Mesodermal cell (in vitro differentiated cells): Measurements from ENCODE around the gene CSTB.

ENCODE experiments used
- H3K27ac ChIP-seq: 2 replicates; pipeline ENCODE4 v1.7.0; 2013; ENCODE audit warnings: mild to moderate bottlenecking, low read depth, low read length, moderate library complexity; ENCODE audit not compliant: severe bottlenecking
- H3K36me3 ChIP-seq: 2 replicates; pipeline ENCODE4 v1.7.1; 2013; ENCODE audit warnings: mild to moderate bottlenecking, low read length, moderate library complexity; ENCODE audit not compliant: control insufficient read depth, insufficient read depth
- H3K4me1 ChIP-seq: one replicate; pipeline ENCODE4 v1.7.1; 2013; ENCODE audit warnings: mild to moderate bottlenecking, low read length; ENCODE audit not compliant: insufficient read depth, control insufficient read depth, poor library complexity, severe bottlenecking
- H3K4me3 ChIP-seq: 2 replicates; pipeline ENCODE4 v1.7.0; 2013; ENCODE audit warnings: low read length, control low read depth, mild to moderate bottlenecking; ENCODE audit not compliant: insufficient read depth, poor library complexity, severe bottlenecking; ENCODE audit errors: extremely low read depth
- H3K9me3 ChIP-seq: 2 replicates; pipeline ENCODE4 v1.7.1; 2013; ENCODE audit warnings: mild to moderate bottlenecking, low read length, moderate library complexity; ENCODE audit not compliant: control insufficient read depth
- WGBS, 2 experiments: methylation state at CpG; one replicate each; pipeline ENCODE4 v1.1.5; 2013; ENCODE audit warnings: missing lambda C conversion rate in 2 of 2; ENCODE audit not compliant: insufficient coverage in 2 of 2; 5-methylcytosine and 5-hydroxymethylcytosine counted together

The CSTB gene

GRCh38 chr21:43809853-43810504, 33.9 kb upstream of the CSTB start:
- no peaks in the 10 kb centered on the region for H3K9me3 ChIP-seq
- WGBS, 2 experiments, result 86 to 91% methylated on average over 17 to 25 of the region's 26 CpGs

DNA sequence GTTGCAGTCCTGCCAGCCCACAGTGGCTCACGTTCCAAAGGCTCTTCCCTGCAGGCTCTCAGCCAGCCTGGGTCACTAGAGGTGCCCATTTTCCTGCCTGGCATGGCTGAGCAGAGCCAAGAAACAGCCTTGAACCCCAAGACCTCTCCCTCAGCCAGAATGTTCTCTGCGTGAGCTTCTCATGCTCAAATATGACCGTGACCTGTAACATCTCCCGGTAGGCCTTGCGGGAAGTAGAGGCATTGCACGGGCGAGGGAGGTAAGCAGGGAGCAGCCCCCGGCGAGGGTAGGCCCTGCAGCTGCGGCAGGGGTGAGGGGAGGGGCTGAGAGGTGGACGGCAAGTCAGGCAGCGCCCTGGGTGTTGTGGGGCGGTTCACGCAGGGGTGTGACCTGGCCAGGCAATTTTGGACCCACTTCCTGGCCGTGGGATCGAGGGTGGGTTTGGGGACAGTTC, 33.3 kb upstream of the CSTB start:
- Histone ChIP-seq H3K36me3 (peaks cover 15% of the 10 kb centered on the region), H3K4me3 (no peak overlapping the region), H3K4me1 (no peaks in the 10 kb centered on the region), H3K27ac (no peak overlapping the region), H3K9me3 (no peaks in the 10 kb centered on the region)
- whole genome bisulfite sequencing, 2 experiments, result 90% methylated on average over 13 to 16 of the region's 16 CpGs

More at GRCh38 chr21:43809853-43810504, 33.9 kb upstream of the CSTB start:
- H3K27ac ChIP-seq, result no peak overlapping the region
- no peak overlapping the region for H3K4me3 ChIP-seq
- no peaks in the 10 kb centered on the region for H3K4me1 ChIP-seq
- peaks cover 15% of the 10 kb centered on the region for H3K36me3 ChIP-seq

DNA sequence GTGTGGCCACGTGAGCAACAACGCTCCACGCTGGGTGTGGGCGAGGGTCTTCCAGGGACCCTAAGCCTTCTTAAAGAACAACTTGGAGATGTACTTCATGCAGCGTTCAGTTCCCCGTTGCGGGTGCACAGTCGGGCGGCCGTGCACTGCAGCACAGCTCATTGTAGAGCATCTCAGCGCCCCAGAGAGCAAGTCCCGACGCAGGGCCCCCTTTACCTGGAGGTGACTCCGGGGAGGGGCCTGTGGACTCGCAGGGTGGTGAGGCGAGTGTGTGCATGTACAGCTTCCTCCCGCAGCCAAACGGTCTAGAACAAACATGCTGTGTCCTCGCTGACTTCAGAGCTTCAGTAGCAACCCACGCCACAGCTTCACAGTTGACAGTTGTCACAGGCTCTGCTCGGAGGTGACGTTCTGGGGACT, 32.7 kb upstream of the CSTB start:
- WGBS, 2 experiments, result 93% methylated on average over 22 of the region's 22 CpGs
- no peak overlapping the region for H3K27ac ChIP-seq
- no peaks in the 10 kb centered on the region for H3K9me3 ChIP-seq
- no peak overlapping the region for H3K4me3 ChIP-seq
- H3K4me1 ChIP-seq, result no peaks in the 10 kb centered on the region
- H3K36me3 ChIP-seq, result peaks cover 15% of the 10 kb centered on the region

DNA sequence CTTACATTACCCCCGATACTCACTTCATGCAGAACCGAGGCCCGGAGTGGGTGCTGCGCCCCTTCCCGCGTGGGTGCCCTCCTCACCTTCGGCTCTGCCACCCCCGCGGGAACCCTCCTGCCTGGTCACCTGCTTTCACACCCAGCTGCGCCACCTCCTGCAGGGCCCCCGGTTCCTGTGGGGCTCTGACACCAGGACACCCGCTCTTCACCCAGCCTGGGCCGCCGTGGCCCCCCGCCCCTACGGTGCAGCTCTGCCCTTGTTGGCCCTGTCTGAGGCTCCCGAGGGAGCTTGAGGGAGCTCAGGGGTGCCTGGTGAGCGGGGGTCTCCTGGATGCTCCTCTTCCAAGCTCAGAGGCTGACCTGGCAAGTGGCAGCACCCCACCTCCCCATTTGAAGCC, 32.3 kb upstream of the CSTB start:
- no peaks in the 10 kb centered on the region for H3K4me1 ChIP-seq
- H3K9me3 ChIP-seq, result no peaks in the 10 kb centered on the region
- no peak overlapping the region for H3K4me3 ChIP-seq
- 87 to 88% methylated on average over 8 to 17 of the region's 18 CpGs for WGBS, 2 experiments
- H3K27ac ChIP-seq, result no peak overlapping the region
- H3K36me3 ChIP-seq, result peaks cover 17% of the 10 kb centered on the region

GRCh38 chr21:43806017-43806710, 30.1 kb upstream of the CSTB start:
- no peaks in the 10 kb centered on the region for H3K4me1 ChIP-seq
- H3K4me3 ChIP-seq, result no peak overlapping the region
- no peaks in the 10 kb centered on the region for H3K9me3 ChIP-seq
- no peak overlapping the region for H3K27ac ChIP-seq
- 95 to 98% methylated on average over 16 to 18 of the region's 21 CpGs for WGBS, 2 experiments
- H3K36me3 ChIP-seq, result peaks cover 39% of the 10 kb centered on the region

GRCh38 chr21:43805275-43805800, 29.2 kb upstream of the CSTB start:
- no peaks in the 10 kb centered on the region for H3K9me3 ChIP-seq
- H3K4me1 ChIP-seq, result no peaks in the 10 kb centered on the region
- H3K4me3 ChIP-seq, result no peak overlapping the region
- 92 to 96% methylated on average over 9 of the region's 14 CpGs for WGBS, 2 experiments
- no peak overlapping the region for H3K27ac ChIP-seq
- H3K36me3 ChIP-seq, result peaks cover 47% of the 10 kb centered on the region

DNA sequence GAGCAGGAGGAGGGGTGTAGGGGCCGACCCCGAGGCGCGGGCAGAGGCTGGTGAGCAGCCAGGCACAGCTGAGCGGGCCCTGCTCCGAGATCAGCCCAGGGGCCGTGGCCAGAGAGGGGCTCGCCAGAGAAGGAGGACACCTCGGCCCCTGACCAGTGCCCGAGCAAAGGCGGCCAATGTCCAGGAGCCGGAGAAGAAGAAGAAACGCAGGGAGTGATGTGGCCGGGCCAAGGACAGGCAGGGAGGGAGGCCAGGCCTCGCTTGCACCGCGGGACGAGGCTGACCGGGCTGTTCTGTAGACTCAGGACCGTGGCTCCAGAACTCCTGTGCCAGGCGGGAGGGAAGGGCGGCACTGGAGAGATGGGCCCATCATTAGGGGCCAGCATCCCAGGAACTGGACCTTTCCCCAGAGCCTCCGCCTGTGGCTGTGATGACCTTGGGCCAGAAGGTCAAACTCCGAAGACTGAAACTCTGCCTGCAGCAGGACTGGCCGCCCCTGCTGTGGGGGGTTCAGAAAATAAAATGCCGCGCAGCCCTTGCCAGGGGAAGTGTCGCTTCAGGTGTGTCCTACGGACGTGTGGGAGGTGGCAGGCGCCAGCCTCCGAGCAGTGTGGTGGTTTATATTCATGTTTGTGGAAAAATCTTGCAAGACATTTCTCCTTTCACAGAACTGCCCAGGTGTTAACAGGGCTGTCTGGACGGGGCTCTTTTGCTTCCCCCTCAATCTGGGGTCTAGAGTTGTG, 27.6 kb upstream of the CSTB start:
- H3K9me3 ChIP-seq, result no peaks in the 10 kb centered on the region
- peaks cover 63% of the 10 kb centered on the region for H3K36me3 ChIP-seq
- H3K27ac ChIP-seq, result no peak overlapping the region
- no peaks in the 10 kb centered on the region for H3K4me1 ChIP-seq
- H3K4me3 ChIP-seq, result no peak overlapping the region
- 90 to 94% methylated on average over 20 to 33 of the region's 33 CpGs for WGBS, 2 experiments

DNA sequence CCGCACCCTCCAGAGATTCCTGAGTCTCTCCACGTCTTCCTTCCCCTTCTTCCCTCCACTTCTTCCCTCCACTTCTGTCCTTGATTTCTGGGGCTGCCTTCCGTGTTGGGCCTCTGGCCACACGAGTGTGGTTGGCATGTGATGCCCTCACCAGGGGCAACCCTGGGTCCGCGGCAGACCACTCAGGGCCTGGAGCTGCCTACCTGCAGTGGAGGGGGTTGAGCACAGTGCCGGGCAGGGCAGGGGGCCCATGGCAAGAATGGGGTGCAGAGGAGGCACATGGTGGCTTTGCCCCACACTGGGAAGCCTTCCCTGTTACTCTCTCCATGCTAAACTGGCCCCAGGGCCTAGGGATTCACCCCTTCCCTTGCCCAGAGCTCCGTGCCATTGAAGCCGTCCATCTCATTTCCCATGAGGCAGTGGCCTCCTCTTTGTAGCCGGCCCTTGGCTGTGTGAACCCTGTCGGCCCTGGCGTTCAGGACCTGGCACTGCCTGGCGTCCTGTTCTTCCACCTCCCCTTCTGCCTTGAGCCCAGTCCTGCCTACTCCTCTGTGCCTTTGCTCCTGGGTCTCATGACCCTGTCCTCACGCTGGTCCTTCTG, 26.7 kb upstream of the CSTB start:
- no peak overlapping the region for H3K27ac ChIP-seq
- H3K36me3 ChIP-seq, result peaks cover 72% of the 10 kb centered on the region
- WGBS, 2 experiments, result 96 to 97% methylated on average over 13 to 14 of the region's 14 CpGs

GRCh38 chr21:43801006-43801783, 25.1 kb upstream of the CSTB start:
- peaks cover 84% of the 10 kb centered on the region for H3K36me3 ChIP-seq

More for the DNA sequence above, 26.7 kb upstream of the CSTB start:
- H3K4me3 ChIP-seq, result no peak overlapping the region
- H3K4me1 ChIP-seq, result no peaks in the 10 kb centered on the region
- H3K9me3 ChIP-seq, result no peaks in the 10 kb centered on the region

GRCh38 chr21:43800566-43800965, 24.5 kb upstream of the CSTB start:
- no peaks in the 10 kb centered on the region for H3K4me1 ChIP-seq
- no peak overlapping the region for H3K27ac ChIP-seq
- 96 to 98% methylated on average over 7 to 14 of the region's 14 CpGs for WGBS, 2 experiments
- peaks cover 84% of the 10 kb centered on the region for H3K36me3 ChIP-seq
- H3K4me3 ChIP-seq, result no peak overlapping the region
- no peaks in the 10 kb centered on the region for H3K9me3 ChIP-seq

More at GRCh38 chr21:43801006-43801783, 25.1 kb upstream of the CSTB start:
- no peaks in the 10 kb centered on the region for H3K9me3 ChIP-seq
- 93 to 96% methylated on average over 28 to 37 of the region's 42 CpGs for WGBS, 2 experiments
- H3K27ac ChIP-seq, result no peak overlapping the region
- H3K4me3 ChIP-seq, result no peak overlapping the region
- H3K4me1 ChIP-seq, result no peaks in the 10 kb centered on the region
